COLO668 (cell line): ENCODE data around the gene GOLGA6A.
"Not testable (repeated sequence)": the region's sequence is repeated elsewhere in the genome, so short reads cannot be mapped to it uniquely, and the experiment has no call there.

ENCODE experiments used
- DNase-seq: peaks from one replicate; lab custom pipeline; 2025; ENCODE audit not compliant: unreplicated experiment; lab: John Stamatoyannopoulos, UW

Gene GOLGA6A

DNA sequence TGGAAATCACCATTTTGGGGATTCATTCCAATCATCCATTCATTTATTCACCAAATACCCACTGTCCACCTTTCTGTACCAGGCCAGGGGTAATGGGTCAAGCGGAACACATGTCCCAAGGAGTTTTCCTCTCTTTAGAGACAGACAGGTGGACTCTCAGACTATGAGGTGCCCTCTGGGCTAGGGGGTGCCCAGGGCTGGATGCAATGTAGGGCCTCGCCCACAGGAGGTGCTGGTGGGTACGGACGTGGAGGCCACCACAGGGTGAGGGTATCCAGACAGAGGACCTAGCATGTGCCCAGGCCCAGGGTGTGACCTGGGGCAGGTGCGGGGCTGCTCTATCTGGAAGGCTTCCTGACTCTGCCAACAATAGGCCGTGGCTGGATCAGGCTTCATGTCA is 26.3 kb upstream of the GOLGA6A start:
- DNase-seq, result not testable (repeated sequence)

DNA sequence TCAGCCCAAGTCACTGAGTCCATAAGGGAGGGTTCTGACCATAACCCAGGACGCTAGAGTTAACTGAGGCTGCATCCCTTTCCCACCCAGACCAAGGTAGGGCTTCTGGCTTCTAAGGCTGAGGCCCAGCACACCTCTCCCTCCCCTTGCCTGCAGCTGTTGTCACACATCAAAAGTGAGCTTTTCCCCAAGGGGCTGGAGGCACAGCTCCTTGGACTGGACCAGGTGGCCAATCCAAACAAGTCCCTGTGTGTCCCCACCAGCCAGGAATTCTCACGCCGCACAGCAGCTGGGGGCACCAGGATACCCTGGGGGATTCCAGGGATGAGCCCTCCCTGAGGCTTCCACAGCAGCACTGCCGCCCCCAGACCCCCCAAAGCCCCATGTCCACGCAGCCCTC is 25.8 kb upstream of the GOLGA6A start:
- no peak for DNase-seq

DNA sequence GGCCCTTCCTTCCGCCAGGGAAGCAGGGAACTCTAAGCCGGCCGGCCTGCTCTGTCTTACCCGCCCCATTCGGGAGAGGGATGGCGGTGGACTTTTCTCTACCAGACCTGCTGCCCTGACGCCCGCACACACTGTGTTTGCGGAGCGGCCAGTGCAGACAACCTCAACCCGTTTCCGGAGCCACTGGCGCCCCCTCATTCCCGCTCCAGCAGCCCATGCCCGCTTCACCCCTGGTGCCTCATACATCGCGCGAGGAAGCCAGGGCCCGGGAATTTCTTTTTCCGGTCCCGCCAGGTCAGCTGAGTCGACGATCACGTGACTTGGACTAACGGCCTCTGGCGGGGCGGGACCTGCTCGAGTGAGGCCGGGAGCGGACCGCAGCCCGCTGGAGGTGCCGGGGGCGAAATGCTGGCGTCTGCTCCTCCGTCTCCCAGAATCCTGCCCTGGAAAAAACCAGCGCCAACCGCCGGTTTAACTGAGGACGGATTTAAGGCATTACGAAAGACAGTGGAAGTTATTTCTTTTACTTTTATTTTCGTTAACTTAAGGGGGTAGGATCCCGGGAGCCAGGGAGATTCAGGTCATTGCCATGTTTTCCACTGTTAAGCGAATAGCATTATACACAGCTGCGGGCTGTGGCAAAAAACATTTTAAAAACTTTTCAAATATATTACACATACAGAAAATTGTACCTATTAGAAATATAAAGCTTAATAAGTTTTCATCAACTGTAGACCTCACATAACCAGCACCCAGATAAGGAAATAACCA is 17.8 kb upstream of the GOLGA6A start:
- DNase-seq, result not testable (repeated sequence)

DNA sequence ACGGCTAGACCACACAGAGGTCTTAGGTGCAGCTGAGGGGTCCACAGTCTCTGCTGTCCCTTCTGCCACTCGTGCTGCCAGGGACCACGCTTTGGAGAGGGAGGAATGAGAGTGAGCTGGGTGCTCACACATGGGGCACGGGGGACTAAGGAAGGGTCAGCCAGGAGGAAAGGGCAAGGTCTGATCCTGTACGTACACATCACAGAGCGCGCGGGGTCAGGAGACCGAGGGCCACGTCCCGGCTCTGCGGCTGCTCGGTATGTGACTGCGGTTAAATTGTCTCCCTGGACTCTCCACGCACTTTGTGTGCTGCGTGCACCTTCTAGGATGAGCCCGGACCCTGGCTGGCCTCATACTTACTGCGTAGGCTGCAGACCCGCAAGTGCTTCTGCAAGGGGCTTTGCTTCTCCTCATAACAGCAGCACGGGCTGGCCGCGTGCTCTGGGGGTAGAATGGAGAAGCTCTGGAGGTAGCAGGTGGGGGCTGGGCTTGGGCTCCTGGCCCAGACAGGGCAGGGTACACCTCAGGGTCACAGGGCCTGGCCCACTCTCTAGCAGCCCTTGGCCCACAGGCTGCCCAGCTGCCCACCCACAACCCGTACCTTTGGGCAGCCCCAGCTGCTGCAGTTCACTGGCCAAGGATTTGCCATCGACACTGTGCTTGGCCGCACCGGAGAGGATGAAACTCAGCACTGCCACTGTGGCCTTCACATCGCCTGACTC is 14.6 kb upstream of the GOLGA6A start:
- DNase-seq, result not testable (repeated sequence)

DNA sequence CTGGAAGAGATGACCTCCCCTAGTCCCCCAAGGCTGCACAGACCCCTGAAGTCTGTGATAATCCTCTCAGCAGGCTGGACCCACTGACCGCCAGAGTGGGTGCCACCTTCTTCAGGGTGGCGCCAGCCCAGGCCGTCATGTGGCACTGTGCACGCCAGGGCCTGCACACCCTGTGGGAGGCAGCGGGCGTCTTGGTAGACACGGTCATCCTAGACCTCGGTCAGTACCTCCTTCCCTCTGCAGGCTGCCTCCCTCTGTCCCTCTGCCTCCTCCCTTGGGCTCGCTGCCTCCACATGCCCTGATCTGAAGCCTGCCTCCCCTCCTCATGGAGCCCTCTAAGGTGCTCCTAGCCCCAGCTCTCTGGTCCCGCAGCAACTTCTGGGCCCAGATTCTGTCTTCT is 13.3 kb upstream of the GOLGA6A start:
- DNase-seq, result not testable (repeated sequence)

DNA sequence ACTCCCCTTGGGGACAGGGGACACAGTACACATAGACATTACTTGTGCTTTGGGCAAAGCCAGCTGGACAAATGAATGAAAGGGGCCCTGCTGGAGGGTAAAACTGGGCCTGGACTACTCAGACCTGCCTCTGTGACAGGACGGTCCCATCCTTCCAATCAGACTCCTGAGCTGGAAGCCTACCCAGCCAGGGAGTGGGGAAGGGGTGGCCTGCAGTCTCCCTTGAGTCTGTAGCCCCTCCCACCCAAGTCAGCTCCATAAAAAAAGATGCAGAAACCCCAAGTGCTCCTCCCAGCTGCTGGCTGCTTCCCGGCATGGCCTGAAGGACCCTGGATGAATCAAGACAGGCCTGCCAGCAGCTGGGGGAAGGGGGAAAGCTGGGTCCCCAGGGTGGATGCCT is 12.2 kb upstream of the GOLGA6A start:
- DNase-seq, result not testable (repeated sequence)

DNA sequence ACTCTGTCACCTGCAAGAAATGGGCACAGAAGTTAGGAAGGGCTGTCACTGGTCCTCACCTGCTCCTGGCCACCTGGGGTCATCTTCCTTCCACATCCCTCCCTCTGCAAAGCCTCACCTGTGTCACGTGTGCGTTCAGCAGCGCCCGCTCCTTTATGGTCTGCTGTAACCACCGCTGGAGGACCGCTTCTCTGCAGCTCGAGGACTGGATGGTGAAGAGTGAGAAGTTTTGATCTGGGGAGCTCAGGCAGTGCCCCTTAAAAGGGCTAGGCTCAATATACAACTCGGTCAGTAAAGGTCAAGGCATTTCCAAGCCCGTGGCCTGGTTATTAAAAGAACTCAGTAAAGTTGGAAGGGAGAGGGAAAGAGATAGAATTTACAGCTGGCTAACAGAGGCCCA is 6.6 kb downstream of the GOLGA6A start:
- not testable (repeated sequence) for DNase-seq

DNA sequence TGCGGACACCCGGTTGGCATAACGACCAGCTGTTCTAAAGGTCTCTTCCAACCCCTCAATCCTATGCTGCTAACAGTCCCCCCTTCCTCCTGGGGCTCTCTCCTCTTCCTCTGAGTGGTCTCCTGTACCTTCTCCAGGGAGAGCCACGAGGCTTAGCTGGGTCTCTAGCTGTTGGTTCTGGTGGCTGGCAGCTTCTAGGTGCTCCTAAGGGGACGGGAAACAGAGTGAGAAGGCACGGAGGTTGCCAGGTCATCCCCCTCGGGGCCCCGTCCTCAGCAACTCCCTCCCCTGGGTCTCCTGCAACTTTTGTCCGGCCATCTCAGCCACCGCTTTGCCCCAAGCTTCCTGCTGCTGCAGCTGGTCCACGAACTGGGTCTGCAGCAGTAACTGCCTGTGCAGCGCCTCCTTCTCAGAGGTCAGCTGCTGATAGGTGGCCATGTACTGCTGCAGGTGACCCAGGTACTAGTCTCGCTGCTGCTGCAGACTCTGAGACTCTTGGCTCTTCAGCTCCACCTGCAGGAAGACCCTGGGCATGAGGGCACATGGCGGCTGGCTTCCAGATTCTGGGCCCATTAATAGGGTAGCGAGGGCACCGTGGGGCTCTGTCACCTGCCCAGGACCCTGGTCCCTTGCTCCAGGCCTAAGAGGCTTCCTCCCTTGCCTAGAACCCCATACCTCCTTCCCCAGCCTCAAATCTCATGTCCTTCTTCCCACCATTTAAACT is 9.6 kb downstream of the GOLGA6A start:
- DNase-seq, result not testable (repeated sequence)

DNA sequence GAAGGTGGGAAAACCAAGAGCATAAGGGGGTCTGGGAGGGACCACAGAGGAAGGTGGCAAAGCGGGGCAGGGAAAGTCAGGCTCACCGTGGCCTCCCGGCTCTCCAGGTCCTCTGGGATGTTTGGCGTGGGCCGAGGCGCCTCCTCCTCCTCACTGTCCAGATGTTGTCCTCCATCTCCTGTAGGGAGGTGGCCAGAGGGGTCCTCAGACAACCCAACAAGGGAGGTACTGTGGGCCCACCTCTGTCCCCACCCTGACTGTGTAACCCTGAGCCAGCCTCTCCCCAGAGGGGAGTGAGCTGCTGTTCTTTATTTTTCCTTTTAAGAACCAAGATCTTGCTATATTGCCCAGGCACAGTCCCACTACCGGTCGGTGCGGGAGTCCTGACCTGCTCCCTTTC is 10.2 kb downstream of the GOLGA6A start:
- not testable (repeated sequence) for DNase-seq

DNA sequence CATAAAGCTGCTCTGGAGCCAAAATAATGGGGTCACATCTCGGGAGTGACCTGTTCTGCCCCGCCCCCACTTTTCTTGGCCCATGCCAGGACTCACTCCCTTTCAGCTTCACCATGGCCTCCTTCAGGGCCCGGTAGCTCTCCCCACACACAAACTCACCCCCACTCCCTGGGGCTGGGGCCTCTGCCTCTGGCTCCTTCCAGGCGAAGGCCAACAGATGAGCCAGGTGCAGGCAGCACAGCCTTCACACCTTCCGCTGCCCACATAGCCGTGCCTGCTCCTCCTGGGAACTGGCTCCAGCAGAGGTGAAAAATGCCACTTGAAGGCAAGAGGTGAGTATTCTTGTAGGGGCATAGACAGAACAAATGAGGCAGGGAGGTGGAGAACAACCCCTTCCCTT is 10.7 kb downstream of the GOLGA6A start:
- DNase-seq, result not testable (repeated sequence)

DNA sequence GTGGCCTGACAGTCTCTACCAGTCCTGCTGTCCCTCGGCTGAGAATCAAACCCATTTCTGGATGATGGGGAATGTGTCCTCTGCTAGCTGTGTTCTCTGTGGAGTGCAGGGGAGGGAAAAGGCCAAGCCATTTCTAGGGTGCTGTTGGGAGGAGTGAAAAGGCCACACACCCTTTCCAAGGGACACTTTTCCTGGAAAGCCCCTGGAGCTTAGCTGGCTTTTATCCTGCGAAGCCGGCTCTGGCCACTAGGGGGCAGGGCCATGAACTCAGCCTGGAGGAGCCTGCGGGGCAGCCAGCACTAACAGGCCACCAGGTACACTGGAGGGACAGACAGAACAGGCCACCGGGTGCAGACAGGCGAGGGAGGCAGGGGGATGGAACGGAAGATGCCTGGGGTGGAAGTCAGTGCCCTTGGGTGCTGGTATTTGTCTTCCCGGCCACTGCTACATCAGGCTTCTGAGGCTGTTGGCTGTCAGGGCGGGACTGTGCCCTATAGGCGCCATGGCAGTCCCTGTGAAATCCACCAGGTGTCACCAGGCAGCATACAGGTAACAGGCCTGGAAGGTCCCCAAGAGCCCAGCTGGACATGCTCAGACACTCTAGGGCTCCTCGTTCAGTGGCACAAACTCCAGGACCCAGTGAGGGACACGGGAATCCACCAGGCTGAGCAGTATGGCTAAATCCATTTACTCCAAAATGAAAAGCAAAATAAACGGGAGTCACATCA is 16.5 kb downstream of the GOLGA6A start:
- DNase-seq, result not testable (repeated sequence)

DNA sequence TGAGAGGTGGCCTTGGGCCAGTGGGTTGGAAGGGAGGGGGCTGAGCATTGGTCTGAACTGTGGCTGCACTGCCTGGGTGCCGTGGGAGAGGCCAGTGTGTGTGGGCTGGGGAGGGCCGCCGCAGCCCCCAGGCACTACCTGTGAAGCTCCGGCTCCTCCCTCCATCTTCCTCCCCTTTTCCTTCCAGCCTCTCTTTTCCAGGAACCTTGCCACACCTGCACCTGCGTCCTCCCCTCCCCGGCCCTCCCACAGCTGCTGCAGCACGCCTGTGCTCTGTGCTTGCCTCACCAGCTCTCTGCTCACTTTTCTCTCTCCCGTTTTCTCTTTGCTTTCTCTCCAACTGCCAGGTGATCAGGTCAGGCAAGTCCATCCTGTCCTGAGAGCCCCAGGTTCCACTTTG is 17.5 kb downstream of the GOLGA6A start:
- not testable (repeated sequence) for DNase-seq

DNA sequence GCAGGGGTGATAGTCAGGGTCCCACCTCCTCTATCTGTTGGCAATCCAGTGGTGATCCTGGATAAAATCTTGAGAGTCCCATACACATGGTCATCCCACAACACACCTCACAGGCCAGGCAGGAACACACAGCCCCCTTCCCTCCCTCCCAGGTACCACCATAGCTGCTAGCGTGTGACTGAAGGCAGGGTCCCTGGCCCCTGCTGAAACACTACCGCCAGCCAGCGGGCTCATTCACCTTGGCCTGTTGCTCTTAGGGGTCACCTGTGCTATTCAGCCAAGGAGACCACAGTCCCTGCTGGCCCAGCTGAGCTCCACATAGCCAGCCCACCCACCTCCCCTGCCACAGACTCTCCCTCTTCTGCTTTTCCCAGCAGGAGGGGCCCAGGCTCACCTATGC is 18.2 kb downstream of the GOLGA6A start:
- DNase-seq, result not testable (repeated sequence)

DNA sequence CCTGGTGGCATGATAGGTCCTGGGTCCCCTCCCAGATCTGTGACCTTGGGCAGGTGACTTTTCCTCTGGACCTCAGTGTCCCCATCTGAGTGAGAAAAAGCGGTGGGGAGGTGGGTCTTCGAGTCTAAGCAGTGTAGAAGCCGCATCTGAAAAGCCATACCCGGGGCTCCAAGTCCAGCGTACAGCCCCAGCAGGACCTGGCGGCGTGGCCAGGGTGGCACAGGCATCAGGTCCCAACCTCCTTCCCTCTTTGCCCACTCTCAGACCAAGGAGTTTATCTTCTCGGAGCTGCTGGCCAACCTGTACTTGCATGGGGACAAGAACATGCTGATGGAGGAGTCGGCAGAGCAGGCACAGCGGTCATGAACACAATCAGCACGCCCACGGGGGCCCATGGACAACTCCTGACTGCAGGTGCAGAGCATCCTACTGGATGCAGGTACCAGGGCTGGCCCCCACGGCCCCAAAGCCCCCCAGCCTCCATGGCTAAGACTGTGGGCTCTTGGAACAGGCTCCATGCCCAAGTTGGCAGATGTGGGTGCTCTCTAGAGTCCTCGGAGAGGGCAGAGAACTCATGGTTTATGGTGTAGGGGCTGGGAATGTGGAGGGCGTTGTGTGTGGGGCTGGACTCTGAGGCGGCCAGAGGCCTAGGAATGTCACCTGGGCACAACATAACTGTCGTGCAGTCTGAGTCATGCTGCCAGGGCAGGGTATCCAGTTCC is 18.8 kb downstream of the GOLGA6A start:
- DNase-seq, result not testable (repeated sequence)

DNA sequence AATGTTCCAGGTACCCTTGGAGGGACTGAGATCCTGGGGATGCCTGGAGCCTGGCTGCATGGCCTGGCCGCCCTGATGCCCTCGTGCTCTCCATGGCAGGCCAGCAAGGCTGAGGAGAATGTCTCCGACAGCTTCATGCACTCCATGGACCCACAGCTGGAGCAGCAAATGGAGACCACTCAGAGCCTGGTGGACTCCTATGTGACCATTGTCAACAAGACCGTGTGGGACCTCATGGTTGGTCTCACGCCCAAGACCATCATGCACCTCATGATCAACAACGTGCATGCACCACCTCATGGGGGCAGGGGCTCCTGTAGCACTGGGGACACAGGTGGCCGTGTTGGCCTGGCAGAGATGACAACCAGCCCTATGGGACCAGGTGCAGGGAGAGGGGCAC is 19.7 kb downstream of the GOLGA6A start:
- DNase-seq, result no peak

DNA sequence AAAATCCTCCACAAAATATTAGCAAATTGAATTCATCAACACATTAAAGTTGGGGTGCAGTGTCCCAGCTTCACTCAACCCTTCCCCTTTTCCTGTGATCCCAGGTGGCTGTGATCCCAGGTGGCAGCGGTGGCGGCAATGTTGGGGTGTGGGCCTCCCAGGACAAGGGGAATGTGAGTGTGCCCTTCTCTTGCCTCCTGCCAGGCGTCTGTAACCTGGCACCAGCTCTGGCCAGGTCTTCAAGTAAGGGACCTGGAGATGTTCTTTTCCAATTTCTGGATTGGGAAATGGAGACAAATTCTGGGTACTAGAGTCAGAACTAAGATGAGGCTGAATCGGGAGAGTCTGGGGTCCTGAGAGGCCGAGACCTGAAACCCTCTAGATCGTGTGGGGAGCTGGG is 20.1 kb downstream of the GOLGA6A start:
- DNase-seq, result no peak

DNA sequence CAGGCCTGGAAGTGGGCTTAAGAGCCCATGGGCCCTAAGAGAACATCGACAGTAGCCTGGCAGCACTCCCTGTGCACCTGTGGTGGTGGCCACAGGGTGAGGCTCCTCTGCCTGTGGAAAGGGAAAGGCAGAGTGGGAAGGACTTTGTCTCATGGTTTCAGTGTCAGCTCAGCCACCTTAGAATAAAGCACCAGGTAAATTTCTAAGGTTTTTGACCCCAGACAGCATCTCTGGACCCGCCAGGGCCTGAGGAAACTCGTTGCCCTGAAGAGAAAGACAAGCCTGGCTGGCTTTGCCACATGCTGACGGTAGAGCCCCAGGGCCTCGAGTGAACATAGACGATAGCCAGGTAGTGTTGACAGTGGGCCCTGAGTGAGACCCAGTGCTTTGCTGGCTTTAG is 22.1 kb downstream of the GOLGA6A start:
- DNase-seq, result no peak

DNA sequence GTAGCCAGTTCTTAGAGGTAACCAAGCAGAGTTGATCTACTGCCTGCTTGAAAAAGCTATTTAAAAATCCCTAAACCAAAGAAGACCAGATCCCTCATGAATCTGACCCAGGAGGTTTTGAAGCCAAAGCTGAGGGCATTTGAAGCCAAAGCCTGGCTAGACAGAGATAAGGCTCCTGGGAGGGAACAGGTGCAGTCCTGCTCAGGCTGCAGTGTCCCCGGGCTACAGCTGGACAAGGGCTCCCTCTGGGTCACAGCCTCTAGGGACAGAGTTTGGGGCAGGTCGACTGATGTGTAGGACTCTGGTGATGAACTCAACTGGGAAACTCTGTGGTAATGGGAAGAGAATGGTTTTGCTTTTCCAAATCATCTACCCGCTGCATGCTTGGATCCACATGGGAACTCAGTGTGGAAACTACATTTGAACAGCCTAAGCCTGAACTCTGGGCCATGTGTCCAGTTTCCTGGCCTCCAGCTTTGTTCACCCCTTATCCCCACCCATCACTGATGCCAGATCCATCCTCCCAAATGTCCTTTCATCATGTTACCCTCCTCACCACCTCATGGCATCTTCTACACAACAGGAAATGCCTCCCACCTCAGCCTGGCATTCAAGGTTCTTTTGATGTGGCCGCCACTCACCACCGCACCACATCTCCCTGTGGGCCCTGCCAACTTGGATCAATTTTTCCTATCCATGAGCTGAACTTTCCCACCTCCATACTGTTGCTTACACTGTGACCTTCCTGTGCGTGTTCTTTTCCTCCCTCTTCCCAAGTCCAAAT is 23.1 kb downstream of the GOLGA6A start:
- not testable (repeated sequence) for DNase-seq

DNA sequence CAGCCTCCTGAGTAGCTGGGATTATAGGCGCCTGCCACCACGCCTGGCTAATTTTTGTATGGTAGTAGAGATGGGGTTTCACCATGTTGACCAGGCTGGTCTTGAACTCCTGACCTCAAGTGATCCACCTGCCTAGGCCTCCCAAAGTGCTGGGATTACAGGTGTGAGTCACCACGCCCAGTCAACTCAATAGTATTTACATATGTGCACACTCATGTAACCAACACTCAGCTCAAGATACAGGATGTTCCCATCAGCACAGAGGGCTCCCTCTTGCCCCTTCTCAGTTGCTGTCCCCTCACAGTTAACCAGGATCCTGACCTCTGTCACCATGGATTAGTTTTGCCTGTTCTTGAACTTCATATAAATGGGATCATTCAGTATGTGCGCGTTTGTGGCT is 26.0 kb downstream of the GOLGA6A start:
- not testable (repeated sequence) for DNase-seq

DNA sequence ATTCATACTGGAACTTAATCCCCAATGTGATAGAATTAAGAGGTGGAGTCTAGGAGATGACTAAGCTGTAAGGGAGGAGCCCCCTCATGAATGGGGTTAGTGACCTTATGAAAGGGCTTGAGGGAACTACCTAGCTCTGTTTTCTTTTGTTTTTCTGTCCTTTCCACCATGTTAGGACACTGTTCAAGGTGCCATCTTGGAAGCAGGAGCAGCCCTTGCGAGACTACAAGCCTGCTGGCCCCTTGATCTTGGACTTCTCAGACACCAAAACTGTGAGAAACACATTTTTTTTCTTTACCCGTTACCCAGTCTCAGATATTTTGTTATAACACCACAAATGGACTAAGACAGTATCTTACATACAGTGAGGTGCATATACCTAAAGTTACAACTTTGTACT is 26.5 kb downstream of the GOLGA6A start:
- no peak for DNase-seq
